ENCODE data around the gene MRM2.

DNA sequence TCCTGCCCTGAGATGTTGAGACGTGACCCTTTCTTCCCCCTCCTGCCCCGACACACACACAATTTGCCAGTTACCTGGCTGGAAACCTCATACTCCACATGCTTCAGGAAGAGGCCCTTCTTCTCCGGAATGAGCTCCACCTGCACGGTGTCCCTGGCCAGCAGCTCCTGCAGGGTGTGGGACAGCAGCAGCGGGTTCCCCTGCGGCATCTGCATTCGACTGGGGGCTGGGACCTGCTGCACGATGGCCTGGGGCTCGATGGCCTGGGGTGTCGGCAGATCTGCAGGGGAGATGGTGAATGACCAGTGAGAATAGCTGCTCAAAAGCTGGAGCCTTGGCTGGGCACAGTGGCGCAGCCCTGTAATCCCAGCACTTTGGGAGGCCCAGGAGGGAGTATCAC is 36.0 kb upstream of the MRM2 start:
- TF ChIP-seq, protein P1, sequence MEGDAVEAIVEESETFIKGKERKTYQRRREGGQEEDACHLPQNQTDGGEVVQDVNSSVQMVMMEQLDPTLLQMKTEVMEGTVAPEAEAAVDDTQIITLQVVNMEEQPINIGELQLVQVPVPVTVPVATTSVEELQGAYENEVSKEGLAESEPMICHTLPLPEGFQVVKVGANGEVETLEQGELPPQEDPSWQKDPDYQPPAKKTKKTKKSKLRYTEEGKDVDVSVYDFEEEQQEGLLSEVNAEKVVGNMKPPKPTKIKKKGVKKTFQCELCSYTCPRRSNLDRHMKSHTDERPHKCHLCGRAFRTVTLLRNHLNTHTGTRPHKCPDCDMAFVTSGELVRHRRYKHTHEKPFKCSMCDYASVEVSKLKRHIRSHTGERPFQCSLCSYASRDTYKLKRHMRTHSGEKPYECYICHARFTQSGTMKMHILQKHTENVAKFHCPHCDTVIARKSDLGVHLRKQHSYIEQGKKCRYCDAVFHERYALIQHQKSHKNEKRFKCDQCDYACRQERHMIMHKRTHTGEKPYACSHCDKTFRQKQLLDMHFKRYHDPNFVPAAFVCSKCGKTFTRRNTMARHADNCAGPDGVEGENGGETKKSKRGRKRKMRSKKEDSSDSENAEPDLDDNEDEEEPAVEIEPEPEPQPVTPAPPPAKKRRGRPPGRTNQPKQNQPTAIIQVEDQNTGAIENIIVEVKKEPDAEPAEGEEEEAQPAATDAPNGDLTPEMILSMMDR (conservative IDR thresholded peaks at IDR 0.05; ENCODE audit: low read length): no peak
- no peak for TF ChIP-seq EZH2phosphoT487 (IDR thresholded peaks at IDR 0.05; ENCODE audit: borderline replicate concordance, low read depth, low read length)

All from OCI-LY7 (cell line).